Cerebellar nuclear complex (tissue), 1 donor: ENCODE data around the gene MROH7.

Experiments
- DNase-seq, 2 experiments: peaks; one replicate each; lab custom pipeline; 2025; lab: John Stamatoyannopoulos, UW

MROH7 gene

DNA sequence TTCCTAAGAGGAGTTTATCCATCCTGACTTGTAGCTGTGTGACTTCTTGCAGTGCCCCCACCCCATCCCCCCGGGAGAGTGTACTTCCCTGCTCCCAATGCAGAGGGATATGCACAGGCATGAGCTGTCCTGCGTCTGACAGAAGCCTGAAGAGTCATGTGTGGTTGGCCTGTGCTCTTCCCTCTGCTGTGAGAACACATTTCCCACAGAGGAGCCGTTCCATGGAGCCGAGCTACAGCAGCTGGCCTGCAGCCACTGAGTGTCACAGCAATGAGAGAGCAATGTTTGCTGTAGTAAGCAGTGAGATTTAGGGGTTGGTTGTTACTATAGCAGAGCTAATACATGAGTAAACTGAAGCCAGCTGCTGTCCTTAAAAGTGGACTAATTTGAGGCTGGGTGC is 100.7 kb downstream of the MROH7 start:
- DNase-seq: no peak

- no peak for DNase-seq
Measured at GRCh38 chr1:54743416-54744226, 102.0 kb downstream of the MROH7 start.

GRCh38 chr1:54744696-54745095 is 103.1 kb downstream of the MROH7 start:
- no peak for DNase-seq

DNA sequence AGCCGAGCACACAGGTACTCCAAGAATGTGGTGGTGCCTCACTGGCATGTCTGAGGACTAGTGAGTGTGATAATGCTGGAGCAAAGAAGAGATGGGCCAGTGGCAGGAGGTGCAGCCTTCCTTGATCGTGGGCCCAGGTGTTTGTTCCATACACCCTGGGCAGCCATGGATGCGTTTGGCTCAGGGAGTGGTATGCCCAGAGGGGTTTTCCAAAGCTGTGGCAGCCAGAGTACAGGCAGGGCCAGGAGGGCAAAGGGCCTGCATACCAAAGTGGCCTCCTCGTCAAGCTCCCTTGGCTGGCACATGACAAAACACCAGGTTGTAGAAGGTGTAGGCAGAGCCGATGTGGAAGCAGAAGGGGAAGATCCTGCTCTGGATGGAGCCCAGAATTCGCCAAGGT is 103.7 kb downstream of the MROH7 start:
- no peak for DNase-seq

GRCh38 chr1:54745864-54746263 is 104.3 kb downstream of the MROH7 start:
- DNase-seq: no peak

DNA sequence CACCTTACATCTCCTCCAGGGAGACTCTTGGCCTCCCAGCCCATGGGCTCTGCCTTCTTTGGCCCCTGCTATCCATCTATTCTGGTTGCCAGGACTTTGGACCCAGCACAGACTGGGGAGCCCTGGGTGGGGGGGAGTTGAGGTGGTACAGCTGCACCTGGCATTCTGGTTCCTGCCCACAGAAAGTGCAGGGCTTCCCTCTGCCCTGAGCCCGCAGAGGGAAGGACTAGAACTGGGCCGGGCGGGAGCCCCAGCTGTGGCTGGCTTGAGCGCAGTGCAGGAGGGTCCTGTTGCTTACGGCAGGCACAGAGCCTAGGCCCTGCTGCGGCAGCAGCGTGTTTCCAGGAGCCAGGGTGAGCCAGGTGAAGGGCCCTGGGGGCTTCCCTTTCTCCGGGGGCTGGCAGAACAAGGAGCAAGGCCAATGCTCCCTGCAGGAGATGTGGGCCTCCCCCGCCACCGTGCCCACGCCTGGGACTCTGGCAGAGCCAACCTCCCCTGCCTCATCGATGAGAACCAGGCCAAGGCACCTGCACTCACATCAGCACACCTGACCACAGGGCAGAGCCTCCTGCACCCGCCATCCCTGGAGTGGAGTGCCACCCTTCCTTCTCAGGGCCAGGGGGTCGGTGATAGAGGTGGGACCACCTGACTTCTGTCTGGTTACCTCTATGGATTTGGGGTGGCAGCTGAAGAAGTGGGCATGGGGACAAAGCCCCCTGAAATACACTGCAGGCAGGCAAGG is 106.7 kb downstream of the MROH7 start:
- DNase-seq: no peak

GRCh38 chr1:54750596-54750995 is 109.0 kb downstream of the MROH7 start:
- no peak for DNase-seq

- DNase-seq: no peak
Measured at GRCh38 chr1:54751426-54751825, 109.8 kb downstream of the MROH7 start.

DNA sequence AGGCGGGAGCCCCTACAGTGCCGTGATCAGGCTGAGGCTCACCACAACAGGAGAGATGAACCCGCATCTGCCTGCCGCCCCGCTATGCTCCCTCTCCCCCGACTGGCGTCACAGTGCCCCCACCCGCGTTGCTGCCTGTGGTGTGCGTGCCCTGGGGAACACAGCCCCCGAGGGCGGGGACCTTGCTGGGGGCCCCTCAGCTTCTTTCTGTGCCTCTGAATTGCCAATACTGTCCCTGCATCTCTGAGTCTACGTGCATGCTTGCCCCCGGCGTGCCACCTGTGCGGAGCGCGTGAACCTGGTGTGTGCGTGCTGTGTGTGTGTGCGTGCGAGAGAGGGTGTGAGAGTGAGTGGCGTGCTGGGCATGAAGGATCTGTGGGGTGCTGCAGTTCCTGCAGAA is 112.5 kb downstream of the MROH7 start:
- DNase-seq: no peak

DNA sequence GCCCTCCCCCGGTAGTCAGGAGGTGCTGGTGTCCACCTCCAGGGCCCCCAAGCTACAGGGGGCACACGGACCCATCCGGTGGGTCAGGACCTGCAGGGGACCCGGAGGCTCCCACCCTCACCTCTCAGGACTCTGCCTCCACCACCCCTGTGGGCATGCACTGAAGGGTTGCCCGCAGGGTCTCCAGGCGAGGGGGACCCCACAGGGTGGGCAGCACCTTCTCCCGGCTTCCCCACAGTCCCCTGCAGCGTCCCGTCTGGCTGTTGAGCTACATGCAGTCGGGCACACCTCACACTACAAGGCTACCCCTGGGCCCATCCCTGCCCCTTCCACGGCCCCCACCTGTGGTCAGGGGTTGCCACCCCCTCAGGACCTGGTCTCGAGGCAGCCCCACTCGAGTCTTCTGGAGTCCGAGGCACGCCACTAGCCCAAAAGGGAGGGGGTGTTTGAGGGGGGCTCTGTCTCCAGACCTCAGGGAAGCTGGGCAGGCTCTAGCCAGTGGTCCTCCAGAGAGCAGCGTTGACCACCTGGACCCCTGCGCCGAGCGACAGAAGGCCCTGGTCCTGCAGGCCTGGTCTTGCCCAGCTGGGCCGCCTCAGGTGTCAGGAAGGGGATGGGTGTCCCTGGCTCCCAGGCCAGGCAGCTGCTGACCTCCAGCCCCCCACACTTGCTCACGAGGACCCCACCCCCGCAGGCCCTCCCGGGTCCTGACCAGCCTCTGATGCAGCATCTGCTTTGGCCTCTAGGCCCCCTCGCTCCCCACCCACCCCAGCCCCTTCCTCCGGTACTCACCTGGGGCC is 113.1 kb downstream of the MROH7 start:
- no peak for DNase-seq

- DNase-seq: no peak
Measured at GRCh38 chr1:54757833-54758232, 116.2 kb downstream of the MROH7 start.

GRCh38 chr1:54758678-54759348 is 117.2 kb downstream of the MROH7 start:
- DNase-seq: no peak
